Measurements from ENCODE around the gene LRRFIP1. TPM values are rescaled to one million over a fixed set of nuclear protein-coding genes. Genes with fewer than 3 reads are reported as not detected.

The LRRFIP1 gene
- total RNA-seq, 2 experiments from 2014 or later: 264 to 281 TPM

DNA sequence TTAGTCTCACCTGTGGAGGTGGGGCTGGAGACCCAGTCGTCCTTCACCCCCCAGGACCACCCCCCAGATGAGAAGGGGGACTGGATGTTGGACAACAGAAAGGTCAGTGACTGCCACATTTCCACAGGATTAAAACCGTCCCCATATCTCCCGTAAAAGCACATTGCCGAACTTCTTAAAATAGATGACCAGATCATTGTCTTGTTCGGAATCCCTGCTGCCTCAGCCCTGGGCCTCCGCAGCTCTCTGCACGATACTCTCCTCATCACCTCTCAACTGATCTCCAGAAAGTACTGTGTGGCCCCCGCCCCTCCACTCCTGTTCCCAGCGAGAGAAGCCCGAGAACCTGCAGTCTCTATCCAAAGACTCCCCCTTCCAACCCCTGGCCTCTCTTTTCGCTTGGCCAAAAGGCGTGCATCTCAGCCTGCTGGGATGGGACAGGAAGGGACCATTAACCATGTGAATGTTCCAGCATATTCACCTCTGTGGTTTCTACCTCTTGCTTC lies 13.2 kb downstream of the LRRFIP1 start:
- ChIA-PET CTCF (no interaction called here), POLR2A (no interaction called here)
- Mint-ChIP-seq H3K9me3 (no peaks in the 10 kb centered on the region), H3K27me3 (no peaks in the 10 kb centered on the region), H3K27ac (no peak overlapping the region), H3K4me3 (no peak overlapping the region), H3K36me3 (ENCODE audit: low read depth) (no peaks in the 10 kb centered on the region), H3K4me1 (ENCODE audit: low read depth) (peaks cover 6% of the 10 kb centered on the region)
- no peak for ATAC-seq
- intact Hi-C loops (cut with micrococcal nuclease): no loop called here
- TF ChIP-seq, protein P1, sequence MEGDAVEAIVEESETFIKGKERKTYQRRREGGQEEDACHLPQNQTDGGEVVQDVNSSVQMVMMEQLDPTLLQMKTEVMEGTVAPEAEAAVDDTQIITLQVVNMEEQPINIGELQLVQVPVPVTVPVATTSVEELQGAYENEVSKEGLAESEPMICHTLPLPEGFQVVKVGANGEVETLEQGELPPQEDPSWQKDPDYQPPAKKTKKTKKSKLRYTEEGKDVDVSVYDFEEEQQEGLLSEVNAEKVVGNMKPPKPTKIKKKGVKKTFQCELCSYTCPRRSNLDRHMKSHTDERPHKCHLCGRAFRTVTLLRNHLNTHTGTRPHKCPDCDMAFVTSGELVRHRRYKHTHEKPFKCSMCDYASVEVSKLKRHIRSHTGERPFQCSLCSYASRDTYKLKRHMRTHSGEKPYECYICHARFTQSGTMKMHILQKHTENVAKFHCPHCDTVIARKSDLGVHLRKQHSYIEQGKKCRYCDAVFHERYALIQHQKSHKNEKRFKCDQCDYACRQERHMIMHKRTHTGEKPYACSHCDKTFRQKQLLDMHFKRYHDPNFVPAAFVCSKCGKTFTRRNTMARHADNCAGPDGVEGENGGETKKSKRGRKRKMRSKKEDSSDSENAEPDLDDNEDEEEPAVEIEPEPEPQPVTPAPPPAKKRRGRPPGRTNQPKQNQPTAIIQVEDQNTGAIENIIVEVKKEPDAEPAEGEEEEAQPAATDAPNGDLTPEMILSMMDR (IDR thresholded peaks at IDR 0.05): no peak
- DNase-seq: no peak

DNA sequence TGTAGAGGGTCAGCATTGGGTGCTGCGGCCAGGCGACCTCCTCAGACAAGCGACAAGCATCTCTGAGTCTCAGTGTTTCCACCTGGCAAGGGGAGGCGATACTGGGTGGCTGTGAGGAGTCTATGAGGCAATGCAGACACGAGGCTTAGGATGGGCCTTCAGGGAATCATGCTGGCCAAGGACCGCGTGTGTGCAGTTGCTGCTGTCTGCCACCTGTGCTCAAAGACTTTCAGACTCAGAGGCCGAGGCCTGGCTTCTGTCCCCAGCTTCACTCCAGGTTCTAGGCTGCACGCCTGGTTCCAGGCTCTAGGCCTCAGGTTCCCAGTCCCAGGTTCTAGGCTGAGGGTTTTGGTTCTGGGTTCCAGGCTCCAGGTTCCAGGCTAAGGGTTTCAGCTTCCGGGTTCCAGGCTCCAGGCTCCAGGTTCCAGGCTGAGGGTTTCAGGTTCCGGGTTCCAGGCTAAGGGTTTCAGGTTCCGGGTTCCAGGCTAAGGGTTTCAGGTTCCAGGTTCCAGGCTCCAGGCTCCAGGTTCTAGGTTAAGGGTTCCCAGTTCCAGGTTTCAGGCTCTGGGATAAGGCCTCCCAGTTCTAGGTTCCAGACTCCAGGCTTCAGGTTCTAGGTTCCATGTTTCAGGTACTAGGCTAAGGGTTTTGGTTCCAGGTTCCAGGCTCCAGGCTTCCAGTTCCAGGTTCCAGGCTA lies 14.8 kb downstream of the LRRFIP1 start:
- TF ChIP-seq, protein P1 (IDR thresholded peaks at IDR 0.05): no peak
- CTCF ChIA-PET: no interaction called here
- intact Hi-C loops (cut with micrococcal nuclease): no loop called here
- no peak for DNase-seq
- Mint-ChIP-seq H3K4me3 (no peak overlapping the region), H3K27me3 (no peaks in the 10 kb centered on the region), H3K4me1 (ENCODE audit: low read depth) (no peaks in the 10 kb centered on the region), H3K27ac (no peak overlapping the region), H3K9me3 (no peaks in the 10 kb centered on the region), H3K36me3 (ENCODE audit: low read depth) (no peaks in the 10 kb centered on the region)
- ATAC-seq: no peak
- POLR2A ChIA-PET: no interaction called here

DNA sequence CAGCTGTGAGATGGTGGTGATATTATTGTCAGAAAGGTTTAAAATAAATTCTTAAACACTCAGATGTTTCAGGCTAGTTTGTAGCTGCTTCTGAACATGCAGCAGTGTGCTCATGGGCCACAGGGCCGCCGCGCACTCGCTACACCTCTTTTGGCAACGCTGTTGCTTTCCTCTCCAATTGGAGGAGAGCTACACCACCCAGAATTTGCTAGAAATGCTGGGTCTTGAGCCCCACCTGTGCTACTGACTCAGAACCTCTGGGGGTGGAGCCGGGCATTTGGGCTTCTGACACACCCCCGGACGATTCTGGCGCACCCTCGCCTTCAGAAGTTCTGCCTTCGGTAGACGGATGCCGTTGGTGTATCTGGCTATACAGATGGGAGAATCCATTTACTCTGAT lies 15.7 kb downstream of the LRRFIP1 start:
- H3K27ac Mint-ChIP-seq: no peak overlapping the region
- POLR2A ChIA-PET: no interaction called here

DNA sequence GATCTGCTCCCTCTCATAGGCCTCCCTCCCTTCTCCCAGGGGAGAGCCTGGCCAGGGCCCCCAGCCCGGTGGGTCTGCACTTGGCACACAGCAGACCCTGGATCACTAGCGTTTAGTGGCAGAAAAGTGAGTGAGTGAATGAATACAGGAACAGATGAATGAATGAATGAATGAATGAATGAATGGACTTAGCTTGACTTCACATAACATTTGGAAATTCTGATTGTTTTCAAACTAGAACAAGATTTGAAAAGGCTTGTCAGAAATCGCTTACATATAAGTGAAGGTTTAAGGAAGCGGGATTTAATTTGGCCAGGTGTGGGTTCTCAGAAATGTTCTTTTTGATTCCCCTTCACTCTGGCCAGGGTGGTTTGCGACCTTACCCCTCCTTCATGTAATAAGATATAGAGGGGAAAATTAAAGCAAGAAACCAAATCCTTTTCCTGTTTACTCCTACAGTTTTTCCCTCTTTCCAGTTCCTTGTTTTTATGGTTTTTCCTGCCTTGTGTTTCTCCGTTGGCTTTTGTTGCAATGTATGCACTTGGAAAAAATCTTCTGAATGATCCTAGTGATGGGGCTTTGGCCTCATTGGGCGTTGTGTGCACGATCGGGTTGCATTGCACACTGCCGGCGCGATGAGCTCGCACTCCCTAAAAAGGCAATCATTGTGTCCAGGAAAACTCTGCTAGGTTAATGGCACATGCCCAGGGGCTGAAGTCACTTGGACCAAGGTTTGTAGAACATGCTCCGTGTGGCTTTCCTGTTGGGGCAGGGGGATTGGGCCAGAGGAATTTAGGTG lies 16.4 kb downstream of the LRRFIP1 start:
- CTCF ChIA-PET: no interaction called here
- no peak overlapping the region for H3K4me3 Mint-ChIP-seq
- no peaks in the 10 kb centered on the region for H3K9me3 Mint-ChIP-seq
- no peaks in the 10 kb centered on the region for H3K27me3 Mint-ChIP-seq
- POLR2A ChIA-PET: no interaction called here
- DNase-seq: no peak
- H3K4me1 Mint-ChIP-seq (ENCODE audit: low read depth): no peaks in the 10 kb centered on the region
- TF ChIP-seq, protein P1 (IDR thresholded peaks at IDR 0.05): no peak
- no peaks in the 10 kb centered on the region for H3K36me3 Mint-ChIP-seq (ENCODE audit: low read depth)
- intact Hi-C loops (cut with micrococcal nuclease): no loop called here
- ATAC-seq: no peak
- H3K27ac Mint-ChIP-seq: no peak overlapping the region

More for the DNA sequence above, 15.7 kb downstream of the LRRFIP1 start:
- TF ChIP-seq, protein P1 (IDR thresholded peaks at IDR 0.05): no peak
- intact Hi-C loops (cut with micrococcal nuclease): no loop called here
- no peaks in the 10 kb centered on the region for H3K4me1 Mint-ChIP-seq (ENCODE audit: low read depth)
- H3K27me3 Mint-ChIP-seq: no peaks in the 10 kb centered on the region
- H3K36me3 Mint-ChIP-seq (ENCODE audit: low read depth): no peaks in the 10 kb centered on the region
- no peaks in the 10 kb centered on the region for H3K9me3 Mint-ChIP-seq
- DNase-seq (no peak), ATAC-seq (no peak)
- CTCF ChIA-PET: no interaction called here
- H3K4me3 Mint-ChIP-seq: no peak overlapping the region

DNA sequence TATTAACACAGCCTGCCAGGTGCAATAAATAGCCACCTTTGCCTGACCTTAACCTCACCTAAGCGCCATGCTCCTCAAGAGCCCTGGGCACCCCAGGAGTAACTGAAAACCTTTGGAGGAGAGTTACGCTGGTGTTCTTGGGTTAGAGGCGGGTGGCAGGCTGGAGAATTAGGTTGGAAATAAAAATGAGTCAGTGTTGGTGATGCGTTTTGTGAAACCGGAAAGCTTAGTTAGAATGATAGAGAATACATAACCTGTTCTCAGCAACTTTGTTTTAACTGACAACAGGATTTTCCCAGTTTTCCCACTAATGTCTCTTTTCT lies 17.0 kb downstream of the LRRFIP1 start:
- Mint-ChIP-seq H3K9me3 (no peaks in the 10 kb centered on the region), H3K27ac (no peak overlapping the region), H3K4me1 (ENCODE audit: low read depth) (no peaks in the 10 kb centered on the region), H3K36me3 (ENCODE audit: low read depth) (no peaks in the 10 kb centered on the region), H3K27me3 (no peaks in the 10 kb centered on the region), H3K4me3 (no peak overlapping the region)
- TF ChIP-seq, protein P1 (IDR thresholded peaks at IDR 0.05): no peak
- intact Hi-C loops (cut with micrococcal nuclease): no loop called here
- CTCF ChIA-PET: no interaction called here
- POLR2A ChIA-PET: no interaction called here
- DNase-seq (no peak), ATAC-seq (no peak)

Data from activated CD8-positive, alpha-beta T cell treated with anti-CD3 and anti-CD28 coated beads for 36 hours (primary cell).